GM21515 (cell line): ENCODE data around the gene SPATA1.

Experiments
- ATAC-seq: cut with Tn5 transposase; IDR thresholded peaks from one replicate; pipeline ENCODE4 v1.9.1; 2021; ENCODE audit not compliant: unreplicated experiment

SPATA1 gene

GRCh38 chr1:84508510-84508909 lies 2.3 kb downstream of the SPATA1 start:
- no peak for ATAC-seq

GRCh38 chr1:84509029-84509428 lies 2.8 kb downstream of the SPATA1 start:
- ATAC-seq: no peak

- ATAC-seq: no peak
Measured at GRCh38 chr1:84510165-84510564, 4.0 kb downstream of the SPATA1 start.

- no peak for ATAC-seq
Measured at GRCh38 chr1:84510668-84511067, 4.5 kb downstream of the SPATA1 start.

GRCh38 chr1:84524590-84524989 lies 18.4 kb downstream of the SPATA1 start:
- no peak for ATAC-seq

- ATAC-seq: no peak
Measured at GRCh38 chr1:84525779-84526178, 19.6 kb downstream of the SPATA1 start.

- no peak for ATAC-seq
Measured at GRCh38 chr1:84538599-84538998, 32.4 kb downstream of the SPATA1 start.

- no peak for ATAC-seq
Measured at GRCh38 chr1:84539972-84540371, 33.8 kb downstream of the SPATA1 start.

GRCh38 chr1:84540759-84541158 lies 34.6 kb downstream of the SPATA1 start:
- no peak for ATAC-seq

- ATAC-seq: no peak
Measured at GRCh38 chr1:84541679-84542078, 35.5 kb downstream of the SPATA1 start.

- ATAC-seq: no peak
Measured at GRCh38 chr1:84550826-84551225, 44.6 kb downstream of the SPATA1 start.

GRCh38 chr1:84569216-84569615 lies 63.0 kb downstream of the SPATA1 start:
- ATAC-seq: no peak

- ATAC-seq: no peak
Measured at GRCh38 chr1:84570436-84571149, 64.4 kb downstream of the SPATA1 start.

- ATAC-seq: no peak
Measured at GRCh38 chr1:84571150-84571535, 65.0 kb downstream of the SPATA1 start.

GRCh38 chr1:84573481-84573966 lies 67.3 kb downstream of the SPATA1 start:
- no peak for ATAC-seq

- peak; percentile 85 for ATAC-seq
Measured at GRCh38 chr1:84573967-84574842, 68.0 kb downstream of the SPATA1 start, which contains the start of gene CTBS. Gene CTBS, minus strand, starts transcription at chr1:84574440. Its CDS starts 25 bp downstream, at chr1:84574415.

GRCh38 chr1:84574936-84575335 lies 68.8 kb downstream of the SPATA1 start:
- ATAC-seq: no peak

GRCh38 chr1:84581648-84582047 lies 75.5 kb downstream of the SPATA1 start:
- no peak for ATAC-seq

- peak; percentile 55 for ATAC-seq
Measured at GRCh38 chr1:84582802-84583587, 76.8 kb downstream of the SPATA1 start.

- ATAC-seq: peak; percentile 38
Measured at GRCh38 chr1:84583648-84584047, 77.5 kb downstream of the SPATA1 start.

GRCh38 chr1:84584126-84584525 lies 77.9 kb downstream of the SPATA1 start:
- peak; percentile 39 for ATAC-seq
